22Rv1 (cell line): ENCODE measurements around the gene SH3BP4.

Experiments used
- H3K27ac ChIP-seq: fragments of 450-650 bp; 2 replicates; pipeline ENCODE4 v1.5.1; 2017
- ZFX ChIP-seq: fragments of 450-650 bp; IDR thresholded peaks from 2 replicates; pipeline ENCODE4 v1.6.1; 2017; ENCODE audit warnings: antibody characterized with exemption, borderline replicate concordance
- TF ChIP-seq, protein P1 (sequence below): fragments of 450-650 bp; IDR thresholded peaks from 2 replicates; pipeline ENCODE4 v1.5.1; 2017; ENCODE audit warnings: mild to moderate bottlenecking

SH3BP4 gene

DNA sequence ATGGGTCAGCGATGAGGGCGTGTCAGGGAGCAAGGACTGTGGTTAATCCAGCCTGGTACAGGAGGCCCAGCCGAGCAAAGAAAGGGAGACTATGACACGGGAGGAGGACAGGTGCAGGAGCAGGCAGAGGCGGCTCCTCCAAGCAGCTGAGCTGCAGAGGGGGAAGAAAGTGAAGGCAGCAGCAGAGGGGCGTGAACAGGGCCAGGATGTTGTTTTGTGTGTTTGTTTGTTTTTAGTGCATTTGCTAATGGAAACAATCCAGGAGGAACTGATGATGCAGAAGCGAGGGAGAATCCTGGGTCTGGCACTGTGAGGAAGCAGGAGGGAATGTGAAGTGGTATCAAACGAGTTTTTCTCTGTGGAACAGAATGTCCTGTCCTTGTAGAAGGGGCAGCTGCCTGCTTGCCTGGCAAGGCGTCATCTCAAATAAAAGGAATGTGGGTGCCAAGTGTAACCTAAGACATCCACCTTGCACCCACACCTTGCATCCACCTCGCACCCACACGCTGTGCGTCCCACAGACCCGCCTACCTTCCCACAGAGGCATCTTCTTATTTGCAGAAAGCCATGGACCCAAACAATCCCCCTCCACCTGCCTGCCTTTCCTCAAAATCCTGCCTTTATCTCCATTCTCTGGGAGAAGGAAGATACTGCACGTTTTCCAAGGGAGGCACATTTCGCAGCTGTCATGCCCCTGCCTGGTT lies 134.8 kb downstream of the SH3BP4 start:
- no peak overlapping the region for H3K27ac ChIP-seq
- TF ChIP-seq, protein P1, sequence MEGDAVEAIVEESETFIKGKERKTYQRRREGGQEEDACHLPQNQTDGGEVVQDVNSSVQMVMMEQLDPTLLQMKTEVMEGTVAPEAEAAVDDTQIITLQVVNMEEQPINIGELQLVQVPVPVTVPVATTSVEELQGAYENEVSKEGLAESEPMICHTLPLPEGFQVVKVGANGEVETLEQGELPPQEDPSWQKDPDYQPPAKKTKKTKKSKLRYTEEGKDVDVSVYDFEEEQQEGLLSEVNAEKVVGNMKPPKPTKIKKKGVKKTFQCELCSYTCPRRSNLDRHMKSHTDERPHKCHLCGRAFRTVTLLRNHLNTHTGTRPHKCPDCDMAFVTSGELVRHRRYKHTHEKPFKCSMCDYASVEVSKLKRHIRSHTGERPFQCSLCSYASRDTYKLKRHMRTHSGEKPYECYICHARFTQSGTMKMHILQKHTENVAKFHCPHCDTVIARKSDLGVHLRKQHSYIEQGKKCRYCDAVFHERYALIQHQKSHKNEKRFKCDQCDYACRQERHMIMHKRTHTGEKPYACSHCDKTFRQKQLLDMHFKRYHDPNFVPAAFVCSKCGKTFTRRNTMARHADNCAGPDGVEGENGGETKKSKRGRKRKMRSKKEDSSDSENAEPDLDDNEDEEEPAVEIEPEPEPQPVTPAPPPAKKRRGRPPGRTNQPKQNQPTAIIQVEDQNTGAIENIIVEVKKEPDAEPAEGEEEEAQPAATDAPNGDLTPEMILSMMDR: no peak
- no peak for TF ChIP-seq ZFX

DNA sequence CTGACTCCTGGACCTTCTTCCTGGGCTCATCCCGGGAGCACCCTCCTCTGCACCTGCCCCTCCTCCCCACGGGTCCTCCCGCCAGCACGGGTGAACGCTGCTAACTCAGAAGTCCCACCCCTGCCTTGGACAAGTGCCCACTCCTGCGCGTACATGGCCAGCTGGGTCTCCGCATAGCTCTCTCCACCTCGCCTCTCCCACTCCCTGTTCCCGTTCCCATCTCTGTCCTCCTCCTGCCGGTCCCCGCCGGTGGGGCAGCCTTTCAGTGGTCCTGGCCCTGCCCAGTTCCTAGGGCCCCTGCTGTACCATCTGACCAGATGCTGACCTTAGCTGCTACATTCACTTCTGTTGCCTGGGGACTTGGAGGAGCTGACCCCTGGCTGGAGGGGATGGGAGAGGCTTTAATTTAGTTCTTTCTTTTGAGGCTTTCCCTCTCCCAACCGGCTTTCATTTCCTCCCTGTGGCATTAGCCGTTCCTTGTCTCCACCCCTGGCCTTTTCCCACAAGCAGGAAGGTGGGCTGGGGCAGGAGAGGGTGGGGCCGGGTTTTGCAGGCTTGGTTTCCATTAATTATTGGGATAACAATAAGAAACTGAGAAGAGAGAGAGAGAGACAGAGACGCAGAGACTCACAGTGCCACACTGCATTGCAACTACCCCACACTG lies 136.1 kb downstream of the SH3BP4 start:
- no peak overlapping the region for H3K27ac ChIP-seq

DNA sequence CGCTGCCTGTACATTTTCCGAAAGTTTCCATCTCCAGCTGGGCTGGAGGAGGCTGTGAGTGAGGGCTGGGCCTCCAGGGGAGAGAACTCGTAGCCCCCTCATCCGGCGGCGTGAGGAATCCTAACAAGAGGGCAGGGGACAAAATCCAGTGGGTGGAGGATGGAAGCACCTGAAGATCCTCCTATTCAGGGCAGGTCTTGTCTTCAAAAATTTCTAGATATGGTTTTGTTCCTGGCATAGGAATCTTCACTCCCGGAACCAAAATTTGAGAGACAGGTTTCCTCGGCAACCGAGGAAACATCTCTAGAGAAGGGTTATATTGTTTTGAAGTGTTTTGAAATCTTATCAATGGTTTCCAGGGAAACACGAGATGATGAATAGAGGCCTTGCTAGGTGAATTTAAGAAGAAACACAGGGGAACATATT lies 136.7 kb downstream of the SH3BP4 start:
- H3K27ac ChIP-seq: no peak overlapping the region
- TF ChIP-seq, protein P1: no peak
- TF ChIP-seq ZFX: no peak

More for the DNA sequence above, 136.1 kb downstream of the SH3BP4 start:
- no peak for TF ChIP-seq ZFX
- TF ChIP-seq, protein P1: no peak

DNA sequence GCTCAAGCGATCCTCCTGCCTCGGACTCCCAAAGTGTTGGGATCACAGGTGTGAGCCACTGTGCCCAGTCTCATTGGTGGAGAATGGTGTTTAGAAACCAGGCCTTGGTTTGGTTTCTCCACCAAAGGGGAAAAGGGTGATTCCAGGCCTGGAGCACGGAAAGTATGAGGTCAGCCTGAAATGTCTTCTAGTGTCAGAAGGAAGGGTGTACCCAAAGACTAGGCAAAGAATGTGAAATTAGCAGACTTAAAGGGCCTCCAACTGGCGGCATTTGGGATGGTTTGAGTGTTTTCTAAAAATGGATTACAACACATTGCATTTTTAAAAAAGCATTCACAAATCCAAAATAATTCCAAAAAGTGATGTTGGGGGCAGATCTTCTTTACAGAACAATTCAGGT lies 139.6 kb downstream of the SH3BP4 start:
- no peak overlapping the region for H3K27ac ChIP-seq
- TF ChIP-seq, protein P1: no peak
- TF ChIP-seq ZFX: no peak

DNA sequence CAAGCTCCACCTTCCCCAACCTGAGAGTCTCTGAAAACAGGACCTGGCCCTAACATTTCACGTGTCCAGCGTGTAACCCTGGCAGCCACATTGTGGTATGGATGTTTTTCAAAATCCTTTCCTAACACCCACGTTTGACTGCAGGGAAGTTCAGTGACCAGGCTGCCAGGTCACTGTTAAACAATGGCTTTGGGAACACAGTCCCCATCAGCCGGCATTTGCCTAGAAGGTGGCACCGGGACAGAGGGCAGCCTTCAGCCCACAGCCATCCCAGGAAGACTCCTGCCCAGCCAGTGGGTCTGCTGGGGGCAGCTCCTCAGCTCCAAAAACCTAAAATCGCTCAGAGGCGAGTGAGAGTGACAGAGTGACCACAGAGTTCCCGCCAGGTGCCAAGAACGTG lies 140.2 kb downstream of the SH3BP4 start:
- no peak overlapping the region for H3K27ac ChIP-seq
- TF ChIP-seq ZFX: no peak
- TF ChIP-seq, protein P1: no peak

DNA sequence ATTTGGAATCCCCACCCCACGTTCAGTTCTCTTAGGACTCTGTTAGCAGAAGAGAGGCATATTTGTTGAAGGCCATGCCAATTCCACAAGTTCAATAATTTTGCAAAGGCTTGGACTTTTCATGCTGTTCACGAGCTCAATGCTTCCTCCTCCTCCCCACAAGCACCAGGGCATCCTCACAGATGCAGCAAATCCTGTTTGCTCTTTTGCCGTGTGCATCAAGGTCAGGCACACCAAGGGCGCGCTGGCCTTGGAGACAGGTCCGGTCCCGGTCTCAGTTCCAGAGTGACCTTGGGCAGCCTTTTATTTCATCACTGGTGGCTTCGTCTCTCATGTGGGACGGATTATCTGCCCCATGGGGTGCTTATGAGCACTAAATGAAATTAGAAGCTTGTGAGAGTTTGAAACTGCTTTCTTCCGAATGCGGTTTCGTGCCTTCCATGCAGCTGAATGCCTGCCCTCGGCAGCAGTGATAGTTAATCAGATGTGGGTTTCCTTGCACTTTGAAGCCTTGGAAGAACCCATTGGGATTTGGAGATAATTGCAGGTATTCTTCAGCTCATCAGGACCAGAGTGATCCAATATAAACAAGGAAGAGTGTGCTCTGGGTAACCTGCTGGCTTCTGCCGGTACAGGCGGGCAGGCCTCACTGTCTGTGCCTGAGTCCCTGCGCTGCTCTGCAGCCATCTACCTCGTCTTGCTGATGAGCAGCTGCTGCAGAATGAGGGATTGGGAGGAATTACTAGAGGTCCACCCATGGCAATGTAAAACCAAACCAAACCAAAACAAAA lies 140.8 kb downstream of the SH3BP4 start:
- TF ChIP-seq, protein P1: no peak
- TF ChIP-seq ZFX: no peak
- no peak overlapping the region for H3K27ac ChIP-seq
